HepG2 (cell line): ENCODE measurements around the gene ZC3H4. TPM values are rescaled to one million over a fixed set of nuclear protein-coding genes. Genes with fewer than 3 reads are reported as not detected.

ENCODE experiments used
- ATF5 ChIP-seq: sonication (generic); formaldehyde crosslinking; IDR thresholded peaks from 2 replicates; pipeline ENCODE4 v1.4.0; 2020; ENCODE audit warnings: mild to moderate bottlenecking, low read depth, missing genetic modification reagents
- FOSL2 ChIP-seq: sonication (generic); formaldehyde crosslinking; IDR thresholded peaks from 2 replicates; pipeline ENCODE4 v1.4.0; 2020; ENCODE audit warnings: missing genetic modification reagents
- GMEB2 ChIP-seq: IDR thresholded peaks from 2 replicates; pipeline ENCODE4 v1.6.1; 2016; ENCODE audit warnings: missing biosample characterization, missing genetic modification reagents, low read depth
- HMG20B ChIP-seq: conservative IDR thresholded peaks from 2 replicates; pipeline ENCODE4 v1.6.1; 2016; ENCODE audit warnings: missing genetic modification reagents, missing compliant biosample characterization
- HOXA7 ChIP-seq: sonication (generic); formaldehyde crosslinking; IDR thresholded peaks from 2 replicates; pipeline ENCODE4 v1.8.1; 2022; ENCODE audit warnings: mild to moderate bottlenecking, missing genetic modification reagents, moderate library complexity
- KLF11 ChIP-seq: IDR thresholded peaks from 2 replicates; pipeline ENCODE4 v1.6.1; 2016; ENCODE audit warnings: missing compliant biosample characterization
- SALL1 ChIP-seq: sonication (generic); formaldehyde crosslinking; IDR thresholded peaks from 2 replicates; pipeline ENCODE4 v1.8.0; 2022; ENCODE audit warnings: mild to moderate bottlenecking, missing genetic modification reagents
- THAP11 ChIP-seq: IDR thresholded peaks from 2 replicates; pipeline ENCODE4 v1.6.1; 2016; ENCODE audit warnings: missing biosample characterization, missing genetic modification reagents
- ZBTB33 ChIP-seq: sonication (generic); formaldehyde crosslinking; IDR thresholded peaks from 2 replicates; pipeline ENCODE4 v1.4.0; 2020; ENCODE audit warnings: missing genetic modification reagents
- ZNF142 ChIP-seq: sonication (generic); formaldehyde crosslinking; IDR thresholded peaks from 2 replicates; pipeline ENCODE4 v1.4.0; 2020; ENCODE audit warnings: missing genetic modification reagents
- ZNF337 ChIP-seq: sonication (generic); formaldehyde crosslinking; IDR thresholded peaks from 2 replicates; pipeline ENCODE4 v1.5.1; 2020; ENCODE audit warnings: missing genetic modification reagents, low read depth, mild to moderate bottlenecking, borderline replicate concordance
- ZNF33B ChIP-seq: sonication (generic); formaldehyde crosslinking; IDR thresholded peaks from 2 replicates; pipeline ENCODE4 v1.5.1; 2020; ENCODE audit warnings: mild to moderate bottlenecking, missing genetic modification reagents
- ZNF576 ChIP-seq: sonication (generic); formaldehyde crosslinking; IDR thresholded peaks from 2 replicates; pipeline ENCODE4 v1.4.0; 2020; ENCODE audit warnings: mild to moderate bottlenecking, missing genetic modification reagents
- ZNF639 ChIP-seq: conservative IDR thresholded peaks from 2 replicates; pipeline ENCODE4 v1.6.1; 2018; ENCODE audit warnings: missing genetic modification reagents
- ZSCAN25 ChIP-seq: sonication (generic); formaldehyde crosslinking; IDR thresholded peaks from 2 replicates; pipeline ENCODE4 v1.8.0; 2022; ENCODE audit warnings: mild to moderate bottlenecking, missing genetic modification reagents
- ZZZ3 ChIP-seq: sonication (generic); formaldehyde crosslinking; IDR thresholded peaks from 2 replicates; pipeline ENCODE4 v1.4.0; 2020; ENCODE audit warnings: missing genetic modification reagents, mild to moderate bottlenecking, borderline replicate concordance
- polyA plus RNA-seq, 8 experiments: library from polyadenylated mRNA; depleted of rRNA in 3 of 8; stranded (reverse) in 7 of 8; unstranded in 1 of 8; fragments of >200 nt; fragmentation: Illumina TruSeq in 4 of 8; extraction: Trizol in 4 of 8; gene quantifications; 2 replicates each; pipeline versions ENCODE4 v1.2.1 to v1.2.3, GENCODE V29; 2011 to 2016; ENCODE audit warnings: low read depth in 4 of 8, missing spikeins in 1 of 8, mixed read lengths in 1 of 8; ENCODE audit not compliant: insufficient read depth in 1 of 8
- total RNA-seq, 5 experiments: library from RNA; depleted of rRNA; stranded (reverse); fragments of >200 nt; fragmentation: Illumina TruSeq; extraction: Trizol; gene quantifications; 2 replicates each; pipeline ENCODE4 v1.2.3, GENCODE V29; 2016; ENCODE audit warnings: low read depth in 1 of 5

Gene ZC3H4
- total and polyA plus RNA-seq, 2 of the 13 experiments (the other 11 are each of a cell fraction or from before 2014, with no cell fraction given), result 1.8 to 10.7 TPM

- TF ChIP-seq ZNF639 (CRISPR knock-in tag) (0 out of 2 replicates have a peak, but pooled peaks have one; percentile 19), FOSL2 (CRISPR knock-in tag) (peak; percentile 21; the same call in 1 of the 2 replicates), THAP11 (peak; percentile 82), GMEB2 (CRISPR knock-in tag) (0 out of 2 replicates have a peak, but pooled peaks have one; percentile 13), ATF5 (CRISPR knock-in tag) (no peak), ZNF576 (CRISPR knock-in tag) (0 out of 2 replicates have a peak, but pooled peaks have one; percentile 34), ZNF337 (0 out of 2 replicates have a peak, but pooled peaks have one; percentile 53), KLF11 (CRISPR knock-in tag) (peak; percentile 58; the same call in 1 of the 2 replicates), HOXA7 (no peak), ZNF142 (CRISPR knock-in tag) (0 out of 2 replicates have a peak, but pooled peaks have one; percentile 35), ZZZ3 (no peak), ZNF33B (CRISPR knock-in tag) (peak; percentile 89), SALL1 (CRISPR knock-in tag) (peak; percentile 84), HMG20B (CRISPR knock-in tag) (no peak), ZSCAN25 (CRISPR knock-in tag) (peak; percentile 80; the same call in 1 of the 2 replicates), ZBTB33 (CRISPR knock-in tag) (peak; percentile 21; the same call in 1 of the 2 replicates)
These were observed 17.1 kb upstream of the ZC3H4 start, which contains the start of gene SAE1 (continued) for GRCh38 chr19:47130589-47131227.
